HEK293 (cell line): ENCODE data around the gene COLQ.

Experiments
- CTCF ChIA-PET: fragments of 350-600 bp; formaldehyde crosslinking; extraction: SDS; loops from one replicate; lab custom pipeline; 2021; ENCODE audit warnings: antibody characterized with exemption; lab: Yijun Ruan, JAX
- POLR2A ChIA-PET: fragments of 300-600 bp; formaldehyde crosslinking; extraction: SDS; loops from one replicate; lab custom pipeline; 2020; ENCODE audit warnings: antibody characterized with exemption, inconsistent platforms; lab: Yijun Ruan, JAX
- H3K27ac ChIP-seq: fragments of 200-500 bp; sonication (Bioruptor generic); 2 replicates; pipeline ENCODE4 v1.5.1; 2014; ENCODE audit warnings: low read depth, low read length, control low read depth, inconsistent platforms; ENCODE audit errors: extremely low read depth
- H3K36me3 ChIP-seq, 2 experiments: fragments of 200-500 bp in 1 of 2; sonication (Bioruptor generic) in 1 of 2; 1 replicate in 1 of 2; 2 replicates in 1 of 2; pipeline ENCODE4 v1.5.1; 2014 to 2017; ENCODE audit warnings: inconsistent platforms in 2 of 2, low read length in 2 of 2; ENCODE audit not compliant: control insufficient read depth in 2 of 2, insufficient read depth in 1 of 2
- H3K4me1 ChIP-seq: fragments of 200-500 bp; sonication (Bioruptor generic); 2 replicates; pipeline ENCODE4 v1.5.1; 2014; ENCODE audit warnings: mild to moderate bottlenecking, low read length, inconsistent platforms; ENCODE audit not compliant: control insufficient read depth, insufficient read depth
- H3K4me3 ChIP-seq: 2 replicates; pipeline ENCODE4 v1.5.1; 2011; ENCODE audit warnings: low read depth, mild to moderate bottlenecking, control low read depth, low read length, moderate library complexity
- H3K9me3 ChIP-seq: fragments of 200-500 bp; sonication (Bioruptor generic); 2 replicates; pipeline ENCODE4 v1.5.1; 2014; ENCODE audit warnings: low read depth, low read length, inconsistent platforms; ENCODE audit not compliant: control insufficient read depth, insufficient read depth
- KLF17 ChIP-seq: fragments of 450-650 bp; formaldehyde crosslinking; IDR thresholded peaks from 2 replicates; pipeline ENCODE4 v1.5.1; 2016; ENCODE audit warnings: missing biosample characterization, missing genetic modification characterization
- SCRT1 ChIP-seq: fragments of 450-650 bp; formaldehyde crosslinking; IDR thresholded peaks from 2 replicates; pipeline ENCODE4 v1.5.1; 2016; ENCODE audit warnings: missing biosample characterization, missing genetic modification characterization, borderline replicate concordance
- SCRT2 ChIP-seq: fragments of 450-650 bp; formaldehyde crosslinking; IDR thresholded peaks from 2 replicates; pipeline ENCODE4 v1.5.1; 2016; ENCODE audit warnings: missing biosample characterization, missing genetic modification characterization
- SP7 ChIP-seq: fragments of 450-650 bp; formaldehyde crosslinking; IDR thresholded peaks from 2 replicates; pipeline ENCODE4 v1.5.1; 2016; ENCODE audit warnings: missing biosample characterization, missing genetic modification characterization
- ZFP41 ChIP-seq: fragments of 450-650 bp; formaldehyde crosslinking; IDR thresholded peaks from 2 replicates; pipeline ENCODE4 v1.5.1; 2016; ENCODE audit warnings: missing biosample characterization, missing genetic modification characterization, borderline replicate concordance
- ZNF114 ChIP-seq: fragments of 450-650 bp; formaldehyde crosslinking; IDR thresholded peaks from 2 replicates; pipeline ENCODE4 v1.5.0; 2017; ENCODE audit warnings: missing biosample characterization, missing genetic modification characterization
- ZNF132 ChIP-seq: fragments of 450-650 bp; formaldehyde crosslinking; IDR thresholded peaks from 2 replicates; pipeline ENCODE4 v1.5.1; 2017; ENCODE audit warnings: missing biosample characterization, missing genetic modification characterization, borderline replicate concordance
- ZNF221 ChIP-seq: fragments of 450-650 bp; formaldehyde crosslinking; IDR thresholded peaks from 2 replicates; pipeline ENCODE4 v1.5.1; 2017; ENCODE audit warnings: missing biosample characterization, missing genetic modification characterization, borderline replicate concordance
- ZNF248 ChIP-seq: fragments of 450-650 bp; formaldehyde crosslinking; IDR thresholded peaks from 2 replicates; pipeline ENCODE4 v1.5.1; 2017; ENCODE audit warnings: missing biosample characterization, missing genetic modification characterization
- ZNF510 ChIP-seq: fragments of 450-650 bp; formaldehyde crosslinking; IDR thresholded peaks from 2 replicates; pipeline ENCODE4 v1.5.1; 2018; ENCODE audit warnings: mild to moderate bottlenecking, missing genetic modification characterization, missing biosample characterization; ENCODE audit not compliant: insufficient replicate concordance
- ZNF549 ChIP-seq: fragments of 450-650 bp; IDR thresholded peaks from 2 replicates; pipeline ENCODE4 v1.5.1; 2018; ENCODE audit warnings: missing biosample characterization, missing genetic modification characterization, mild to moderate bottlenecking, inconsistent platforms, moderate library complexity
- ZNF560 ChIP-seq: fragments of 450-650 bp; formaldehyde crosslinking; IDR thresholded peaks from 2 replicates; pipeline ENCODE4 v1.5.1; 2017; ENCODE audit warnings: missing biosample characterization, missing genetic modification characterization, borderline replicate concordance
- ZNF600 ChIP-seq: fragments of 450-650 bp; formaldehyde crosslinking; IDR thresholded peaks from 2 replicates; pipeline ENCODE4 v1.5.1; 2016; ENCODE audit warnings: missing biosample characterization, missing genetic modification characterization
- ZNF629 ChIP-seq: fragments of 450-650 bp; formaldehyde crosslinking; IDR thresholded peaks from 2 replicates; pipeline ENCODE4 v1.5.1; 2017; ENCODE audit warnings: missing biosample characterization, missing genetic modification characterization
- ZNF692 ChIP-seq: fragments of 450-650 bp; formaldehyde crosslinking; IDR thresholded peaks from 2 replicates; pipeline ENCODE4 v1.5.1; 2016; ENCODE audit warnings: missing biosample characterization, missing genetic modification characterization
- ZNF701 ChIP-seq: fragments of 450-650 bp; formaldehyde crosslinking; IDR thresholded peaks from 2 replicates; pipeline ENCODE4 v1.5.1; 2016; ENCODE audit warnings: missing biosample characterization, missing genetic modification characterization
- TF ChIP-seq, protein P1 (sequence below): fragments of 450-650 bp; formaldehyde crosslinking; IDR thresholded peaks from 2 replicates; pipeline ENCODE4 v1.5.1; 2017; ENCODE audit warnings: missing biosample characterization, missing genetic modification characterization
- TF ChIP-seq, protein P2 (sequence below): fragments of 450-650 bp; formaldehyde crosslinking; IDR thresholded peaks from 2 replicates; pipeline ENCODE4 v1.5.1; 2016; ENCODE audit warnings: missing biosample characterization, missing genetic modification characterization
- TF ChIP-seq, protein P3 (sequence below): fragments of 450-650 bp; formaldehyde crosslinking; IDR thresholded peaks from 2 replicates; pipeline ENCODE4 v1.5.1; 2016; ENCODE audit warnings: missing biosample characterization, missing genetic modification characterization
- TF ChIP-seq, protein P4 (sequence below): fragments of 450-650 bp; formaldehyde crosslinking; IDR thresholded peaks from 2 replicates; pipeline ENCODE4 v1.5.1; 2016; ENCODE audit warnings: missing biosample characterization, missing genetic modification characterization, borderline replicate concordance

The COLQ gene

GRCh38 chr3:15513116-15513515, 8.4 kb downstream of the COLQ start:
- TF ChIP-seq ZNF248 (tag by site-specific recombination) (no peak), ZNF692 (tag by site-specific recombination) (no peak), KLF17 (tag by site-specific recombination) (no peak), ZNF560 (tag by site-specific recombination) (no peak), ZNF510 (tag by site-specific recombination) (no peak), ZNF221 (tag by site-specific recombination) (no peak), SCRT2 (tag by site-specific recombination) (no peak), SP7 (no peak), ZNF629 (tag by site-specific recombination) (no peak), ZNF600 (tag by site-specific recombination) (no peak), ZNF114 (tag by site-specific recombination) (no peak), SCRT1 (tag by site-specific recombination) (no peak)
- TF ChIP-seq, protein P1, sequence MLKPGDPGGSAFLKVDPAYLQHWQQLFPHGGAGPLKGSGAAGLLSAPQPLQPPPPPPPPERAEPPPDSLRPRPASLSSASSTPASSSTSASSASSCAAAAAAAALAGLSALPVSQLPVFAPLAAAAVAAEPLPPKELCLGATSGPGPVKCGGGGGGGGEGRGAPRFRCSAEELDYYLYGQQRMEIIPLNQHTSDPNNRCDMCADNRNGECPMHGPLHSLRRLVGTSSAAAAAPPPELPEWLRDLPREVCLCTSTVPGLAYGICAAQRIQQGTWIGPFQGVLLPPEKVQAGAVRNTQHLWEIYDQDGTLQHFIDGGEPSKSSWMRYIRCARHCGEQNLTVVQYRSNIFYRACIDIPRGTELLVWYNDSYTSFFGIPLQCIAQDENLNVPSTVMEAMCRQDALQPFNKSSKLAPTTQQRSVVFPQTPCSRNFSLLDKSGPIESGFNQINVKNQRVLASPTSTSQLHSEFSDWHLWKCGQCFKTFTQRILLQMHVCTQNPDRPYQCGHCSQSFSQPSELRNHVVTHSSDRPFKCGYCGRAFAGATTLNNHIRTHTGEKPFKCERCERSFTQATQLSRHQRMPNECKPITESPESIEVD, result no peak
- TF ChIP-seq, protein P2, sequence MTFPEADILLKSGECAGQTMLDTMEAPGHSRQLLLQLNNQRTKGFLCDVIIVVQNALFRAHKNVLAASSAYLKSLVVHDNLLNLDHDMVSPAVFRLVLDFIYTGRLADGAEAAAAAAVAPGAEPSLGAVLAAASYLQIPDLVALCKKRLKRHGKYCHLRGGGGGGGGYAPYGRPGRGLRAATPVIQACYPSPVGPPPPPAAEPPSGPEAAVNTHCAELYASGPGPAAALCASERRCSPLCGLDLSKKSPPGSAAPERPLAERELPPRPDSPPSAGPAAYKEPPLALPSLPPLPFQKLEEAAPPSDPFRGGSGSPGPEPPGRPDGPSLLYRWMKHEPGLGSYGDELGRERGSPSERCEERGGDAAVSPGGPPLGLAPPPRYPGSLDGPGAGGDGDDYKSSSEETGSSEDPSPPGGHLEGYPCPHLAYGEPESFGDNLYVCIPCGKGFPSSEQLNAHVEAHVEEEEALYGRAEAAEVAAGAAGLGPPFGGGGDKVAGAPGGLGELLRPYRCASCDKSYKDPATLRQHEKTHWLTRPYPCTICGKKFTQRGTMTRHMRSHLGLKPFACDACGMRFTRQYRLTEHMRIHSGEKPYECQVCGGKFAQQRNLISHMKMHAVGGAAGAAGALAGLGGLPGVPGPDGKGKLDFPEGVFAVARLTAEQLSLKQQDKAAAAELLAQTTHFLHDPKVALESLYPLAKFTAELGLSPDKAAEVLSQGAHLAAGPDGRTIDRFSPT (tag by site-specific recombination), result no peak
- TF ChIP-seq, protein P3, sequence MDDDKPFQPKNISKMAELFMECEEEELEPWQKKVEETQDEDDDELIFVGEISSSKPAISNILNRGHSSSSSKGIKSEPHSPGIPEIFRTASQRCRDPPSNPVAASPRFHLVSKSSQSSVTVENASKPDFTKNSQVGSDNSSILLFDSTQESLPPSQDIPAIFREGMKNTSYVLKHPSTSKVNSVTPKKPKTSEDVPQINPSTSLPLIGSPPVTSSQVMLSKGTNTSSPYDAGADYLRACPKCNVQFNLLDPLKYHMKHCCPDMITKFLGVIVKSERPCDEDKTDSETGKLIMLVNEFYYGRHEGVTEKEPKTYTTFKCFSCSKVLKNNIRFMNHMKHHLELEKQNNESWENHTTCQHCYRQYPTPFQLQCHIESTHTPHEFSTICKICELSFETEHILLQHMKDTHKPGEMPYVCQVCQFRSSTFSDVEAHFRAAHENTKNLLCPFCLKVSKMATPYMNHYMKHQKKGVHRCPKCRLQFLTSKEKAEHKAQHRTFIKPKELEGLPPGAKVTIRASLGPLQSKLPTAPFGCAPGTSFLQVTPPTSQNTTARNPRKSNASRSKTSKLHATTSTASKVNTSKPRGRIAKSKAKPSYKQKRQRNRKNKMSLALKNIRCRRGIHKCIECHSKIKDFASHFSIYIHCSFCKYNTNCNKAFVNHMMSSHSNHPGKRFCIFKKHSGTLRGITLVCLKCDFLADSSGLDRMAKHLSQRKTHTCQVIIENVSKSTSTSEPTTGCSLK (tag by site-specific recombination), result no peak
- H3K27ac ChIP-seq, result no peak overlapping the region
- no peaks in the 10 kb centered on the region for H3K4me1 ChIP-seq
- H3K36me3 ChIP-seq, result no peaks in the 10 kb centered on the region
- H3K9me3 ChIP-seq, result no peaks in the 10 kb centered on the region
- H3K4me3 ChIP-seq, result no peak overlapping the region
- ChIA-PET CTCF (interaction anchor here (0.8 kb wide), 1 partner anchor 42 kb away, joined by 3 read pairs; no protein-coding TSS in a partner anchor), POLR2A (no interaction called here)

DNA sequence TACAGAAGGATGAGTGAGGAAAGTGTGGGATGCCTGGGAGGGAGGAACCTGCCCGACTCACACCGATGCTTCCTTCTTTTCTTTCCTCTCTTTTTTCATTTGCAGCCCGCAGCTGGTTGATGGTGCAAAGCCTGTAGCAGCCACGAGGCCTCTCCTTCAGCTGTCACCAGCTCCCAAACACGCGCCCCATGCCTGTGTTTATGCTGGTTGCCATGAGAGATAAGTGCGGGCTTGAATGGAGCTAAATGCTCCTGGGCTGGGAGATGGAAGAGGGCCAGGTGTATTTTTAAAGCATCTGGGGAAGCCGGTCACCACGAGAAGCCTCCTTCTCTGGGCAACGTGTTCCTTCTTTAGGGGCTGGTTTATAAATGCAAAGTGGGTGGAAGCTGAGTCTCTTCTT, 9.3 kb downstream of the COLQ start:
- Histone ChIP-seq H3K9me3 (no peaks in the 10 kb centered on the region), H3K27ac (no peak overlapping the region), H3K4me1 (no peaks in the 10 kb centered on the region), H3K4me3 (no peak overlapping the region), H3K36me3 (no peaks in the 10 kb centered on the region)
- ChIA-PET CTCF (interaction anchor here (0.6 to 0.8 kb wide), 2 partner anchors 41 to 288 kb away, joined by 3 to 4 read pairs; no protein-coding TSS in a partner anchor), POLR2A (no interaction called here)
- TF ChIP-seq ZNF560 (tag by site-specific recombination) (no peak), ZNF549 (tag by site-specific recombination) (no peak), ZNF132 (no peak), ZNF701 (tag by site-specific recombination) (no peak), ZFP41 (tag by site-specific recombination) (no peak)
- TF ChIP-seq, protein P4, sequence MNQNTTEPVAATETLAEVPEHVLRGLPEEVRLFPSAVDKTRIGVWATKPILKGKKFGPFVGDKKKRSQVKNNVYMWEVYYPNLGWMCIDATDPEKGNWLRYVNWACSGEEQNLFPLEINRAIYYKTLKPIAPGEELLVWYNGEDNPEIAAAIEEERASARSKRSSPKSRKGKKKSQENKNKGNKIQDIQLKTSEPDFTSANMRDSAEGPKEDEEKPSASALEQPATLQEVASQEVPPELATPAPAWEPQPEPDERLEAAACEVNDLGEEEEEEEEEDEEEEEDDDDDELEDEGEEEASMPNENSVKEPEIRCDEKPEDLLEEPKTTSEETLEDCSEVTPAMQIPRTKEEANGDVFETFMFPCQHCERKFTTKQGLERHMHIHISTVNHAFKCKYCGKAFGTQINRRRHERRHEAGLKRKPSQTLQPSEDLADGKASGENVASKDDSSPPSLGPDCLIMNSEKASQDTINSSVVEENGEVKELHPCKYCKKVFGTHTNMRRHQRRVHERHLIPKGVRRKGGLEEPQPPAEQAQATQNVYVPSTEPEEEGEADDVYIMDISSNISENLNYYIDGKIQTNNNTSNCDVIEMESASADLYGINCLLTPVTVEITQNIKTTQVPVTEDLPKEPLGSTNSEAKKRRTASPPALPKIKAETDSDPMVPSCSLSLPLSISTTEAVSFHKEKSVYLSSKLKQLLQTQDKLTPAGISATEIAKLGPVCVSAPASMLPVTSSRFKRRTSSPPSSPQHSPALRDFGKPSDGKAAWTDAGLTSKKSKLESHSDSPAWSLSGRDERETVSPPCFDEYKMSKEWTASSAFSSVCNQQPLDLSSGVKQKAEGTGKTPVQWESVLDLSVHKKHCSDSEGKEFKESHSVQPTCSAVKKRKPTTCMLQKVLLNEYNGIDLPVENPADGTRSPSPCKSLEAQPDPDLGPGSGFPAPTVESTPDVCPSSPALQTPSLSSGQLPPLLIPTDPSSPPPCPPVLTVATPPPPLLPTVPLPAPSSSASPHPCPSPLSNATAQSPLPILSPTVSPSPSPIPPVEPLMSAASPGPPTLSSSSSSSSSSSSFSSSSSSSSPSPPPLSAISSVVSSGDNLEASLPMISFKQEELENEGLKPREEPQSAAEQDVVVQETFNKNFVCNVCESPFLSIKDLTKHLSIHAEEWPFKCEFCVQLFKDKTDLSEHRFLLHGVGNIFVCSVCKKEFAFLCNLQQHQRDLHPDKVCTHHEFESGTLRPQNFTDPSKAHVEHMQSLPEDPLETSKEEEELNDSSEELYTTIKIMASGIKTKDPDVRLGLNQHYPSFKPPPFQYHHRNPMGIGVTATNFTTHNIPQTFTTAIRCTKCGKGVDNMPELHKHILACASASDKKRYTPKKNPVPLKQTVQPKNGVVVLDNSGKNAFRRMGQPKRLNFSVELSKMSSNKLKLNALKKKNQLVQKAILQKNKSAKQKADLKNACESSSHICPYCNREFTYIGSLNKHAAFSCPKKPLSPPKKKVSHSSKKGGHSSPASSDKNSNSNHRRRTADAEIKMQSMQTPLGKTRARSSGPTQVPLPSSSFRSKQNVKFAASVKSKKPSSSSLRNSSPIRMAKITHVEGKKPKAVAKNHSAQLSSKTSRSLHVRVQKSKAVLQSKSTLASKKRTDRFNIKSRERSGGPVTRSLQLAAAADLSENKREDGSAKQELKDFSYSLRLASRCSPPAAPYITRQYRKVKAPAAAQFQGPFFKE (tag by site-specific recombination), result no peak
